NCI-H2227 (cell line): ENCODE measurements around the gene R3HDM4.
A peak's percentile ranks its signal among the peaks of the same experiment; 100 is the strongest.
"Not testable (repeated sequence)": the region's sequence is repeated elsewhere in the genome, so short reads cannot be mapped to it uniquely, and the experiment has no call there.

Experiments
- DNase-seq: peaks from one replicate; lab custom pipeline; 2025; ENCODE audit not compliant: unreplicated experiment; lab: John Stamatoyannopoulos, UW

R3HDM4 gene

DNA sequence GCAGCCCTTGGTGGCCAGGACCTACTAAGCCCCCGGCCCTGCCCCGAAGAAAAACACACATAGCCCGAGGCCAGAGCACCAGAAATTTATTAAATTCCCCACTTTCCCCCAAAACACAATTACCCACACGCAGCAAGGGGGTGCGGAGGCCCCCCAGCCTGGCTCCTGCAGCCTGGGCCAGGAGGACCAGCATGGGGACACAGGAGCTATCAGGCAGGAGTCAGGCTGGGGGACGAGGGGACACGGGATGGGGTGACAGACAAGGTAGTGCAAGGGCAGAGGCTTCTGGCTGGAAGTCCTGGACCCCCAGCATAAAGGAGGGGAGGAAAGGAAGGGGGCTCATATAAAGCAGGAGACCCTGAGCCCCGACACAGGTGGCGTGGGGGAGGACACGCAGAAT, 16.6 kb downstream of the R3HDM4 start:
- DNase-seq: no peak

DNA sequence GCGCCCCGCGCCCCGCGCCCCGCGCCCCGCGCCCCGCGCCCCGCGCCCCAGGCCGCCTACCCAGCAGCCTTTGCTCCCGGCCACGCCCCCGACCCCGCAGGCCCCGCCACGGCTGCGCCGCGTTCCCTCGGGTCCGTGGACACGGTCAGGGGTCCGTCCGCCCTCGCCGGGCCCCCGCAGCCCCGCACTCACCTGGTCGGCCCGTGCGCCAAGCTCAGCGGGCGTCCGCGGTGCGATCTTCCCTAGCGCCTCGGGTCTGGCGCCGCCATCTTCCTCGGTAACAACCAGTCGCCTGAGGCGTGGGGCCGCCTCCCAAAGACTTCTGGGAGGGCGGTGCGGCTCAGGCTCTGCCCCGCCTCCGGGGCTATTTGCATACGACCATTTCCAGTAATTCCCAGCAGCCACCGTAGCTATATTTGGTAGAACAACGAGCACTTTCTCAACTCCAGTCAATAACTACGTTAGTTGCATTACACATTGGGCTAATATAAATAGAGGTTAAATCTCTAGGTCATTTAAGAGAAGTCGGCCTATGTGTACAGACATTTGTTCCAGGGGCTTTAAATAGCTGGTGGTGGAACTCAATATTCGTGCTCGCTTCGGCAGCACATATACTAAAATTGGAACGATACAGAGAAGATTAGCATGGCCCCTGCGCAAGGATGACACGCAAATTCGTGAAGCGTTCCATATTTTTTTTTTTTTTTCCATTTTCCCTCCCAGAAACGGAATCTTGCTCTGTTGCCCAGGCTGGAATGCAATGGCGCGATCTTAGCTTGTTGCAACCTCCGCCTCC, 19.9 kb downstream of the R3HDM4 start, which contains the start of the genes MED16 and RNU6-9:
TSS of gene MED16 (minus strand) at position 294 of the 796 bp plus-strand sequence. CDS start 2,056 bp downstream, outside the sequence.
TSS of gene RNU6-9 (plus strand) at position 591 of the 796 bp plus-strand sequence.
- peak; percentile 92 for DNase-seq

DNA sequence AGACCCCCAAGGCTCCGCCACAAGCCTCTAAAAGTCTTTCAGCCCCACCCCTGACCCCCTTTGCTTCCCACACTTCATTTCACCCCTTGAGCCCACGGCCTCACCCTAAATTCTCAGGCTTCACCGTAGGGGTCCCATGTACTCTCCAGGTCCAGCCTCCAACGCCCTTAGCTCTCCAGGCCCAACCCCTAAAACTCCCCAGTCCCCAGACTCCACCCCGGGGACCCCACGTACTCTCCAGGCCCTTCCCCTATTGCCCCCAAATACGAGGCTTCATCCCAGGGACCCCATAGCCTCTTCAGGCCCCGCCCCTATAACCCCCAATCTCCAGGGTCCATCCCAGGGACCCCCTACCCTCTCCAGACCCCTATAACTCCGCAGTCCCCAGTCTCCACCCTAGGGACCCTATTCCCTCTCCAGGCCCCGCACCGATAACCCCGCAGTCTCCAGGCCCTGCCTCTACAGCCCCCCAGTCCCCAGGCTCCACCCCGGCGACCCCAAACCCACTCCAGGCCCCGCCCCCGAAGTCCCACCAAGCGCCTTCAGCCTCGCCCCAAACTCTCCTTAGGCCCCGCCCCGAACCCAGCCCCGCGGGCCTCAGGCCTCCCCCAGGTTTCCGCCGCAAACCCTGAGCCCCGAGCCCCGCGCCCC, 20.7 kb downstream of the R3HDM4 start:
- DNase-seq: no peak

DNA sequence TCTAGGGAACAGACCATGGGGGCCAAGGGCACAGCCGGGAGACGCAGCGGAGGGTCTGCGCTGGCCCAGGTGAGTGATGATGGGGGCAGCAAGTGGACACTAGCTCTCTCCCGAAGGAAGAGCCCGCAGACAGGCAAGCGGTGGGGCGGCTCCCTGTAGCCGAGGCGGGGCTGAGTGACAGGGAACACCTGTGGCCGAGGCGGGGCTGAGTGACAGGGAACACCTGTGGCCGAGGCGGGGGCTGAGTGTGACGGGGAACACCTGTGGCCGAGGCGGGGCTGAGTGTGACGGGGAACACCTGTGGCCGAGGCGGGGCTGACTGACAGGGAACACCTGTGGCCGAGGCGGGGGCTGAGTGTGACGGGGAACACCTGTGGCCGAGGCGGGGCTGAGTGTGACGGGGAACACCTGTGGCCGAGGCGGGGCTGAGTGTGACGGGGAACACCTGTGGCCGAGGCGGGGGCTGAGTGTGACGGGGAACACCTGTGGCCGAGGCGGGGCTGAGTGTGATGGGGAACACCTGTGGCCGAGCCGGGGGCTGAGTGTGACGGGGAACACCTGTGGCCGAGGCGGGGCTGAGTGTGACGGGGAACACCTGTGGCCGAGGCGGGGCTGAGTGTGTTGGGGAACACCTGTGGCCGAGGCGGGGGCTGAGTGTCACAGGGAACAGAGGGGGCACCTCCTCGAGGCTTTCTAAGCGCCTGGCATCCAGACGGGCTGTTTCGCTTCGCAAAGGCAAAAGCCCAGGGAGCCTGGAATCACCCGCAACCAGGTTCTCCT, 21.4 kb downstream of the R3HDM4 start:
- not testable (repeated sequence) for DNase-seq

DNA sequence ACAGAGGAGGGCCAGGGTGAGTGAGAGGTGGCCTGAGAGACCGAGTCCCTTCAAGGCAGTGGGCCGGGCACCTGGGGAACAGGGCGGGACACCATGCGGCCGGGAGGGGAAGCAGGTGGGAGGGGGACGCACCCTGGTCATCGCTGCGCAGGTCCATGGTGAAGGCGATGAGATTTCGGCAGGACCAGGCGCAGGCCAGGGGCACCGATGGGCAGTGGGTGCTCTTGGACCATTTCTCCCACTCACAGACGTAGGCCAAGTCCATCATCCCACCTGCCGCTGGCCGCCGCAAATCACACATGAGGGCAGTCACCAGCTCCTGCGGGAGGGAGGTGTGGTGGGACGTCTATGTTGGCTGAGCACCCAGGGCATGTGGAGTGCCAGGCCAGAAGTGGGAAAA, 22.2 kb downstream of the R3HDM4 start:
- no peak for DNase-seq

DNA sequence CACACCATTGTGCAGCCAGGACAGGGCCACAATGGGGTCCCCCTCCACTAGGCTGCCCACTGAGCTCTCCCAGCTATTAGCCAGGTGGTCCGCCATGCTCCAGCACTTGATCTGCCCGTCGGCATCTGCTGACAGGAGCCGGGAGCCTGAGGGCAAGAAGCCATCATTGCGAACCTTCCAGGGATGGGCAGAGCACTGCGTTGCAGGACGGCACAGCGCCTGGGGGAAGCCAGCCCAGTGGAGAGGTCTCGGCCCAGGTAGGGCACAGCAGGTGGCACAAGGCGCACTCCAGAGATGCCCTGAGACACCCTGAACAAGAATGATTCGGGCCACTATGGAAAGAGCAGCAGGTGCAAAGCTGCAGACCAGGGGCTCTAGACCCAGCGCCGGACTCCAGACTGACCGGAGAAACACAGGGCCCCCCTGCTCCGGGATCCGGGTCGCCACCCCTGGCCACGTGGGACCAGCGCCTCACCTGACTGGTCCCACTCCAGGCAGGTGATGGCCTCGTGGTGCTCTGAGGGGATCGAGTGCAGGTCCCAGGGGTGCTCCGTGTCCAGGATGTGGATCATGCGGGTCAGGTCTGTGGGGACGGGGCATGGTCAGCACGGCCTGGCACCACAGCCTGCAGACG, 23.2 kb downstream of the R3HDM4 start:
- no peak for DNase-seq

DNA sequence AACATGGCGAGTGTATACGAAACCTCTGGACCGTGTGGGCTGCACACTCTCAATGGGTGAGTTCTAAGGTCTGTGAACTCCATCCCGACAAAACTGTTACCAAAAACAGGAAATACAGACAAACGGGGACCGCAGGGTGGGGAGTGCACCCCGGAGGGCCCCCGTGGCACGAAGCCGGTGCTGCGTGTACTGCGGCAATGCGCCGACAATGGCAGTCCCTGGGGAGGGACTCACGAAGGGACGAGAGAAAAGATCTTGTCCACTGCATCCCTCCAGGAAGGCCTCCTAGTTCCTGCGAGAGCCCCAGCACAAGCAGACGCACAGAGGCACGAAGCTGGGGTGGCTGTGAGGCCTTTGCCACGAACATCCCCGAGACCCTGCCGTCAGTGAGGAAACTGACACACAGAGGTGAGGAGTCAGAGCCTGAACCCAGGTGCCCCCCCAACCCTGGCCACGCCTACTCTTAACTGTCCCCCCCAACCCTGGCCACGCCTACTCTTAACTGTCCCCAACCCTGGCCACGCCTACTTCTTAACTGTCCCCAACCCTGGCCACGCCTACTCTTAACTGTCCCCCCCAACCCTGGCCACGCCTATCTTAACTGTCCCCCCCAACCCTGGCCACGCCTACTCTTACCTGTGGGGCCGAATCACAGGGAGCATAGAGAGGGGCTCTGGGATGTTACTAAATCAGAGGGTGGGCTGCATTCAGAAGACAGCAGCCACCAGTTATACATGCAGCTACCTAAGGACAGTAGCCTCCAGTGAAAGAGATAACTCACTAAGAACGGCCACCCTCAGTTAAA, 24.2 kb downstream of the R3HDM4 start:
- no peak for DNase-seq

DNA sequence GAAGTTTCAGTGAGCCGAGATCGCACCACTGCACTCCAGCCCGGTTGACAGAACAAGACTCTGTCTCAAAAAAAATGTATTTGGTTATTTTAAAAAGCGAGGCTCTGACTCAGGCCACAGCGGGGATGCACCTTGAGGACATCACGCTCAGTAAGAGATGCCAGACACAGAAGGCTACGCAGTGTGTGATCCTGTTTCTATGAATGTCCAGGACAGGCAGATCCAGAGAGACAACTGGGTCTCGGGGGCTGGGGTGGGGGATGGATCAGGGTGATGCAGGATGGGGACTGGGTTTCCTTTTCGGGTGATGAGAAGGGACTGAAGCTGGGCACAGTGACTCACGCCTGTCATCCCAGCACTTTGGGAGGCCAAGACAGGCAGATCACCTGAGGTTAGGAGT, 25.4 kb downstream of the R3HDM4 start:
- no peak for DNase-seq

DNA sequence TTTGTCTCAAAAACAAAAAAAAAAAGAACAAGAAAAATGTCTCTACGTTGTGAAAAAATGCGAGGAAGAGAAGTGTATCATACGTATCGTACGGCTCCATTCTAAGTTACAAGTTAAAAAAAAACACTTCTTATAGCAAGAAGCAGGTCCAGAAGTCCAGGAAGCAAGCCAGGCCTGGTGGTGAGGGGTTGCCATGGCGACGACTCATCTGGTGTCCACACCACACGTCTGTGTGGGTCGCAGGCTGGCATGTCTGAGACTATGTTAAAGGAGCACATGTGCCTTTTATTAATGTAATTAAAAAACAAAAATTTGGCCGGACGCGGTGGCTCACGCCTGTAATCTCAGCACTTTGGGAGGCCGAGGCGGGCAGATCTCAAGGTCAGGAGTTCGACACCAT, 25.9 kb downstream of the R3HDM4 start:
- DNase-seq: no peak

DNA sequence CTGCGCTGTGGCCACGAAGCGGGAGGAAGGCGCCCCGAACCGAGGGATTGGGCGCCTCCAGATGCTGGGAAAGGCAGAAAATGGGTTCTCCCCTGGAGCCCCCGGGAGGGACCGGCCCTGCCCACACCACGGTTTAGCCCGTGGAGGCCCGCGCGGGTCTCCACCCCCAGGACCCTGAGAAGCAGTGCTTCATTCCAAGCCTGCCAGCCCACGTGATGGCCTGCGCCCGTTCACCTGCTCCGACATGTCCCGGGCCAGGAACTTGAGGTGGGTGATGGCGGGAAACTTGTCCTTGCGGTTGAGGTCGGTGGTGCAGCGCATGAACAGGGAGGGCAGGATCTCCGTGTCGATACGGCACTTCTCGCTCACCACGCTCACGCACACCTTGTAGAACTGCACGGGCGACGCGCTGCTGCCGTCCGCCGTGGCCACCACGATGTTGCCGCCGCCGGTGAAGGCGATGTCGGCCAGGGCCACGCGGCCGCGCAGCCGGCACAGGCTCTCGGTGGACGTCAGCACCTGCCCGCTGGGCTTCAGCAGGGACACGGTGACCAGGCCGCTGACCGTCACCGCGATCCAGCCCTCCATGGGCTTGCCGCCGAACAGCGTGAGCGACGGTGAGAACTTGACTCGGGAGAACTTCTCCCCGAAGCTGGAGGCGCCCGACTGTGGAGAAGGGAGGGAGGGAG, 27.3 kb downstream of the R3HDM4 start:
- no peak for DNase-seq

DNA sequence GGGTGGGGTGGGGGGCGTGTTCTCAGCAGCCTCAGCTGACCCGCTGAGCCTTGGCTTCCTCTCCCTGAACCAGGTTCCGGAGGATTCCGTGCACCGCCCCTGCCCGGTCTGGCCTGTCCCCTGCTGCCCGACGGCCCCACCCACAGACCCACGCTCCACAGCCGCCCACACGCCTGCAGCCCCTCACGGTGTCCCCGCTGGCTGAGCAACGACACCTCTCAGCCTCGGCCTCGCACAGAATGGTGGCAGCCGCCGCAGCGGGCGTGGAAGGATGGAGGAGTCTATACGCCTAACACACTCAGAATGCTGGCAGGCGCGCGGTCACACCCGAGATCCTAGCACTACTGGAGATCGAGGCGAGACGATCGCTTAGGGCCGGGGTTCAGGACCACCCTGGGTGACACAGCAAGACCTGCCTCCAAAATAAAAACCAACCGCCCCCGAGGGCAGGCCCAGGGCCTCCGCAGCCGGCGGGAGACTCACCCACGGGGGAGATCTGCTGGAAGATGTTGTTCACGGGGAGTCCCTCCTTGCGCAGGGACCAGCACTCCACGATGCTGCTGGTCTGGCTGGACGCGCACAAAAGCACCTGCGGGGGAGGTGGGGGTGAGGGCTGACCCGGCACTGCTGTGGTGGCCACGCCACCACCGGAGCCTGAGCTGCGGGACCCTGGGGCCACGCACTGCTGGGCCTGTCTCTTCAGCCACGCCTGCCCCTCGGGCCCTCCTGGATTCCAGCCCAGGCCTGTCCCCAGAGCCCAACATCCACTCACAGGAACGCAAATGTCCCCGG, 28.4 kb downstream of the R3HDM4 start:
- DNase-seq: no peak

DNA sequence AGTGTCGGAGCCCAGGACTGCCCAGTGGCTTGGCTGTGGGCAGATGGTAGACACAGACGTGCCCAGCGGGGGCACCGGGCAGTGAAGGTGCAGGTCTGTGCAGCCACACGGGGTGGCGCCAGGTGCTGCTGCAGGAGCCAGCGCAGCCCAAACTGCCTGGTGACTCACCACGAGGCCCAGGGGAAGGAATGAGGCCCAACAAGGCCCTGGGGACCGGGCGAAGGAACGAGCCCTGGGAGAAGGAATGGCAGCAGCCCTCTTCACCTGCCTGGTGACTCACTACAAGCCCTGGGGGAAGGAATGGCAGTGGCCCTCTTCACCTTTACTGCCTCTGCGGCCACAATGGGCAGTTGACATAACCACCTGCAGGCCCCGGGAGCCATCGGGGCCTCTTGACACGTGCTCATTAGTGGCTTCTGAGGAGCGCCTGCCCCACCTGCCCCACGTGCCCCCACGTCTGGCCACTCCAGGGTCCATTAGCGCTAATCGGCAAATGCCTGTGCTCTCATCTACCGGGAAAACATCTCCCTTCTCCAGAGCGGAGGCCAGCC, 29.3 kb downstream of the R3HDM4 start:
- DNase-seq: no peak

DNA sequence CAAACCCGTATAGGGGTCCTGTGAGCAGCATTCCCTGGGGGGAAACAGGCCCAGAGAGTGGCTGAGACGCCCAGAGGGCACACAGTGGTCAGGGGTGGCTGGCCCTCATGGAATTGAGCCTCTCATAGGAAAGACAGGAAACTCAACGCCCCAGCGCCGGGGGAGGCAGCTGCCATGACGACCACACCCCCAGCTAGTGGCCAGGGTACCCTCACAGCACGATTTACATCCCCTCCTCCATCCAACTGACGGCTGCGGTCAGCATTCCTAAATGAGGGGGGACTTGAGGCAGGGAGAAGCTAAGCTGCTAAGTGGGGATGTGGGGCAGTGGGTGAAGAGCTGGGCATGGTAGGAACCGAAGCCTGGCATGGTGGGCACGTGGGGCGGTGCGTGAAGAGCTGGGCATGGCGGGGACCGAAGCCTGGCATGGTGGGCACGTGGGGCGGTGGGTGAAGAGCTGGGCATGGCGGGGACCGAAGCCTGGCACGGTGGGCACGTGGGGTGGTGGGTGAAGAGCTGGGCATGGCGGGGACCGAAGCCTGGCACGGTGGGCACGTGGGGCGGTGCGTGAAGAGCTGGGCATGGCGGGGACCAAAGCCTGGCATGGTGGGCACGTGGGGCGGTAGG, 30.0 kb downstream of the R3HDM4 start:
- DNase-seq: no peak

DNA sequence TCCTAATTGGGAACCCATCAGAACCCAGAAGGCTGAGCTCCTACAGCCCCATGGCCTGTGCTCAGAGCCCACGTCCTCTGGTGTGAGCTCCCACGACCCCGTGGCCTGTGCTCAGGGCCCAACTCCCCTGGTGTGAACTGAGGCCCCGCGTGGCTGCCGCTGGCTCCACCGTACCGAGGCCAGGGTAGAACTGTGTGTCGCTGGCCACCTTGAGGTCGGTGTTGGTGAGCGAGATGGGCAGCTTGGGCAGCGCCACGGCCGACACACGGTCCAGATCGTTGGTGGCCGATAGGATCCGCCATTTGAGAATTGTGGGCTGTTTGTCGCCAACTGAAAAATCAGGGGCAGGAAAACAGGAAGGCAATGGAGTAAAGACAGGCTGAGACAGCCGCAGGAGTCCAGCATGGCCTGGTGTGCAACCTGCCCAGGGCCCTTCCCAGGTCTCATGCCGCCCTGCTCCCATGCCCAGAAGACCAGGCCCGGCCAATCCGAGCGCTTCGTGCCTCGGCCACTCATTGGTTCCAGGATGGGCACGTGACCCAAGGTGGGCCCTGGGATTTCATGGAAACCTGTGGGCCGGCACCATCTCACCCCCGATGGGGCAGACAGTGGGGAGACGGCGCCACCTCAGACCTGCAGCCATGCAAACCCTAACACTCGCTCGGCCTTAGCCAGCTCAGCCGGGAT, 31.5 kb downstream of the R3HDM4 start:
- DNase-seq: no peak

DNA sequence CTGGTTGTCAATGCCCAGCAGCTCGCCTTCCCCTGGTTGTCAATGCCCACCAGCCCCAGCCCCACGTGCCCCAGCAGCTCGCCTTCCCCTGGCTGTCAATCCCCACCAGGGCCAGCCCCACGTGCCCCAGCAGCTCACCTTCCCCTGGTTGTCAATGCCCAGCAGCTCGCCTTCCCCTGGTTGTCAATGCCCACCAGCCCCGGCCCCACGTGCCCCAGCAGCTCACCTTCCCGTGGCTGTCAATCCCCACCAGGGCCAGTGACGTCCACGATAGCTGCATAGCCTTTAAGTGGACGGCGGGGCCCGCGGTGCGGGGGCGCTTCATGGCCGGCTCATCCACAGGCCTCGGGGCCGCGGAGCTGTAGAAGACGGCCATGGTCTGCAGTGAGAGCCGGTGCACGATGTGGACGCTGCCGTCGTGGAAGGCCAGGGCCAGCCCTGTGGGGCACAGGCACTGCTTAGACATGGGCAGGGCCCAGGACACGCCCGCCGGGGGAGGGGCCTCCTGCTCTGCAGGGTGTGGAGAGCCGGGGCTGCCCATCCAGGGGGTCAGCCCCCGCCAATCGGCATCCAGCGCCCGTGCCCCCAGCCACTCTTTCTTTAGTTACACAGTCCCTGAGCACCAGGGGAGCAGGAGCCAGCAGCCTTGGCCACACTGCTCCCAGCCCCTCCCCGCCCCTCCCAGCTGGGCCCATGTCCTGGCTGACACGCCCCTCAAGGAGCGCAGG, 33.1 kb downstream of the R3HDM4 start:
- no peak for DNase-seq

DNA sequence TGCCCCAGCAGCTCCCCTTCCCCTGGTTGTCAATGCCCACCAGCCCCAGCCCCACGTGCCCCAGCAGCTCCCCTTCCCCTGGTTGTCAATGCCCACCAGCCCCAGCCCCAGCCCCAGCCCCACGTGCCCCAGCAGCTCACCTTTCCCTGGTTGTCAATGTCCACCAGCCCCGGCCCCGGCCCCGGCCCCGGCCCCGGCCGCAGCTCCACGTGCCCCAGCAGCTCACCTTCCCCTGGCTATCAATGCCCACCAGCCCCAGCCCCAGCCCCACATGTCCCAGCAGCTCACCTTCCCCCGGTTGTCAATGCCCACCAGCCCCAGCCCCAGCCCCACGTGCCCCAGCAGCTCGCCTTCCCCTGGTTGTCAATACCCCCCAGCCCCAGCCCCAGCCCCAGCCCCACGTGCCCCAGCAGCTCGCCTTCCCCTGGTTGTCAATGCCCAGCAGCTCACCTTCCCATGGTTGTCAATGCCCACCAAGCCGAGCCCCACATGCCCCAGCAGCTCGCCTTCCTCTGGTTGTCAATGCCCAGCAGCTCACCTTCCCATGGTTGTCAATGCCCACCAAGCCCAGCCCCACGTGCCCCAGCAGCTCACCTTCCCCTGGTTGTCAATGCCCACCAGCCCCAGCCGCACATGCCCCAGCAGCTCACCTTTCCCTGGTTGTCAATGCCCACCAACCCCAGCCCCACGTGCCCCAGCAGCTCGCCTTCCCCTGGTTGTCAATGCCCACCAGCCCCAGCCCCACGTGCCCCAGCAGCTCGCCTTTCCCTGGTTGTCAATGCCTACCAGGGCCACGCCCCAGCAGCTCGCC, 34.1 kb downstream of the R3HDM4 start:
- DNase-seq: not testable (repeated sequence)
